Measurements from ENCODE around the gene ADGRA3. TPM values are rescaled to one million over a fixed set of nuclear protein-coding genes. Genes with fewer than 3 reads are reported as not detected.
A peak's percentile ranks its signal among the peaks of the same experiment; 100 is the strongest.

ADGRA3 gene, protein sequence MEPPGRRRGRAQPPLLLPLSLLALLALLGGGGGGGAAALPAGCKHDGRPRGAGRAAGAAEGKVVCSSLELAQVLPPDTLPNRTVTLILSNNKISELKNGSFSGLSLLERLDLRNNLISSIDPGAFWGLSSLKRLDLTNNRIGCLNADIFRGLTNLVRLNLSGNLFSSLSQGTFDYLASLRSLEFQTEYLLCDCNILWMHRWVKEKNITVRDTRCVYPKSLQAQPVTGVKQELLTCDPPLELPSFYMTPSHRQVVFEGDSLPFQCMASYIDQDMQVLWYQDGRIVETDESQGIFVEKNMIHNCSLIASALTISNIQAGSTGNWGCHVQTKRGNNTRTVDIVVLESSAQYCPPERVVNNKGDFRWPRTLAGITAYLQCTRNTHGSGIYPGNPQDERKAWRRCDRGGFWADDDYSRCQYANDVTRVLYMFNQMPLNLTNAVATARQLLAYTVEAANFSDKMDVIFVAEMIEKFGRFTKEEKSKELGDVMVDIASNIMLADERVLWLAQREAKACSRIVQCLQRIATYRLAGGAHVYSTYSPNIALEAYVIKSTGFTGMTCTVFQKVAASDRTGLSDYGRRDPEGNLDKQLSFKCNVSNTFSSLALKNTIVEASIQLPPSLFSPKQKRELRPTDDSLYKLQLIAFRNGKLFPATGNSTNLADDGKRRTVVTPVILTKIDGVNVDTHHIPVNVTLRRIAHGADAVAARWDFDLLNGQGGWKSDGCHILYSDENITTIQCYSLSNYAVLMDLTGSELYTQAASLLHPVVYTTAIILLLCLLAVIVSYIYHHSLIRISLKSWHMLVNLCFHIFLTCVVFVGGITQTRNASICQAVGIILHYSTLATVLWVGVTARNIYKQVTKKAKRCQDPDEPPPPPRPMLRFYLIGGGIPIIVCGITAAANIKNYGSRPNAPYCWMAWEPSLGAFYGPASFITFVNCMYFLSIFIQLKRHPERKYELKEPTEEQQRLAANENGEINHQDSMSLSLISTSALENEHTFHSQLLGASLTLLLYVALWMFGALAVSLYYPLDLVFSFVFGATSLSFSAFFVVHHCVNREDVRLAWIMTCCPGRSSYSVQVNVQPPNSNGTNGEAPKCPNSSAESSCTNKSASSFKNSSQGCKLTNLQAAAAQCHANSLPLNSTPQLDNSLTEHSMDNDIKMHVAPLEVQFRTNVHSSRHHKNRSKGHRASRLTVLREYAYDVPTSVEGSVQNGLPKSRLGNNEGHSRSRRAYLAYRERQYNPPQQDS (N-terminal part only)
- total RNA-seq = 10 to 100 TPM in 1 of 3 donors, 1 to 10 TPM in 2; 5.5 to 15.8 (median 8.2) TPM
- total RNA-seq (2013) = 5.0 TPM

DNA sequence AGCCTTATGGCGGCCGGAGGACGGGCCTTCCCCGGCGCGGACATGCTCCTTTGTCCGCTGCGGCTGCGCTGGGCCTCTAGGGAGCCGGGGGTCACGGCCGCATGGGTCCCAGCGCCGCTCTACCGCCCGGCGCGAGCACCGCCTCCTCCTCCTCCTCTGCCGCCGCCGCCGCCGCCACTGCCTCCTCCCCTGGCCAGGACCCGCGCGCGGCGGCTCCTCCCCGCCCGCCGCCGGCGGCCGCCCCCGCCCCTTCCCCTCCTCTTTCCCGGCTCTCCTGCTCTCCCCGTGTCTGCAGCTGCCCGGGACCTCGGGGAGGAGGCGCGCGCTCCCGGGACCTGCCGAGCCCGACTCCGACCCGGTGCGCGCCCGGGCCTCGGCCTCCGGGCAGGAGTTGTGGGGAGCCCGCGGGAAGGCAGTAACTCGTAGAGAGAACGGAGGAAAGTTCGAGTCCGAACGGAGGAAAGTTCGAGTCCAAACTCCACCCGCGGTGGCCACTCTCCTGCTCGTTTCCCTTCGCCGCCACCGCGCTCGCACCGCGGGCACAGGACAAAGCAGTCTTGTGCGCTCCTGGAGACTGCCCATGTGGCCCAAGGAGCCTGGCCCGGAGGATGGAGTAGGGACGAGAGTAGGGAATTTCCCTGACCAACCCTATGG lies at the start of gene ADGRA3:
Gene ADGRA3 (minus strand): TSS at position 179 of the 654 bp plus-strand sequence. CDS start 282 bp downstream, outside the sequence.
- Histone ChIP-seq H3K4me3 (ENCODE audit: low read length) (peak within 1 kb of the TSS; percentile 48), H3K9me3 (ENCODE audit: control insufficient read depth, insufficient read depth, low read length) (no peaks in the 10 kb centered on the region), H3K4me1 (ENCODE audit: control insufficient read depth, insufficient read depth, low read length) (peaks cover 10% of the 10 kb centered on the region), H3K27me3 (ENCODE audit: control insufficient read depth, insufficient read depth, low read length) (peaks cover 2% of the 10 kb centered on the region), H3K36me3 (ENCODE audit: control insufficient read depth, insufficient read depth, low read length) (no peaks in the 10 kb centered on the region), H3K27ac (ENCODE audit: low read length) (no peak within 1 kb of the TSS)
- peak in 1 of 2 donors; percentile 11 for DNase-seq
- intact Hi-C loops (cut with micrococcal nuclease) = loop anchor here (5.0 kb wide), 1 partner anchor 34 kb away; no protein-coding TSS in a partner anchor
- no peaks in the 10 kb centered on the region for H3K36me3 Mint-ChIP-seq
- peak within 1 kb of the TSS; percentile 99 for H3K4me3 Mint-ChIP-seq
- TF ChIP-seq, protein P1, sequence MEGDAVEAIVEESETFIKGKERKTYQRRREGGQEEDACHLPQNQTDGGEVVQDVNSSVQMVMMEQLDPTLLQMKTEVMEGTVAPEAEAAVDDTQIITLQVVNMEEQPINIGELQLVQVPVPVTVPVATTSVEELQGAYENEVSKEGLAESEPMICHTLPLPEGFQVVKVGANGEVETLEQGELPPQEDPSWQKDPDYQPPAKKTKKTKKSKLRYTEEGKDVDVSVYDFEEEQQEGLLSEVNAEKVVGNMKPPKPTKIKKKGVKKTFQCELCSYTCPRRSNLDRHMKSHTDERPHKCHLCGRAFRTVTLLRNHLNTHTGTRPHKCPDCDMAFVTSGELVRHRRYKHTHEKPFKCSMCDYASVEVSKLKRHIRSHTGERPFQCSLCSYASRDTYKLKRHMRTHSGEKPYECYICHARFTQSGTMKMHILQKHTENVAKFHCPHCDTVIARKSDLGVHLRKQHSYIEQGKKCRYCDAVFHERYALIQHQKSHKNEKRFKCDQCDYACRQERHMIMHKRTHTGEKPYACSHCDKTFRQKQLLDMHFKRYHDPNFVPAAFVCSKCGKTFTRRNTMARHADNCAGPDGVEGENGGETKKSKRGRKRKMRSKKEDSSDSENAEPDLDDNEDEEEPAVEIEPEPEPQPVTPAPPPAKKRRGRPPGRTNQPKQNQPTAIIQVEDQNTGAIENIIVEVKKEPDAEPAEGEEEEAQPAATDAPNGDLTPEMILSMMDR (IDR thresholded peaks at IDR 0.05) = no peak
- H3K9me3 Mint-ChIP-seq = no peaks in the 10 kb centered on the region
- peaks cover 0 to 3% of the 10 kb centered on the region in 2 donors for H3K27me3 Mint-ChIP-seq (ENCODE audit: low read depth in 2 of 2)
- WGBS (ENCODE audit: insufficient coverage) = 4% methylated on average over 74 of the region's 74 CpGs
- peaks cover 24 to 26% of the 10 kb centered on the region in 2 donors for H3K4me1 Mint-ChIP-seq
- peak; percentile 55 to 75 (median 72) for ATAC-seq
- H3K27ac Mint-ChIP-seq = peak within 1 kb of the TSS; percentile 64 to 85

DNA sequence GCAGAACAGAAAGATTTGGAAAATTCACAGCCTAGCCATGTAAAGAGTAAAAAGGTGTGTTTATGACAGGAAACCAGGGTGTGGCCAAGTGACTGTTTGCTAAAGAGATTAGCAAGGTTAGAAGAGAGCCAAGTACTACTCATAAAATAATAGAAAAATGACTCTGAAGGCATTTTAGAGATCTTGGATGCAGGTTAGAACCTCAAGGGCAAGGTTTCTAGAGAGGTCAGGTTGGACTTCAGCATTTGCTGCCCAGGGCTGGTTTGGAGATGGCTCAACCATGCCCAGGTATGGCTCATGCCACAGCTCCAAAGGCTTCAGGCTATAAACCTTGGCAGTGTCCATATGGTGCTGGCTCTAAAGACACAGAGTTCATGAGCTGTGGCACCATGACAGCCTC lies 40.6 kb upstream of the ADGRA3 start:
- H3K36me3 Mint-ChIP-seq = peaks cover 6% of the 10 kb centered on the region
- Histone ChIP-seq H3K36me3 (ENCODE audit: control insufficient read depth, insufficient read depth, low read length) (no peaks in the 10 kb centered on the region), H3K4me3 (ENCODE audit: low read length) (no peak overlapping the region), H3K9me3 (ENCODE audit: control insufficient read depth, insufficient read depth, low read length) (no peaks in the 10 kb centered on the region), H3K4me1 (ENCODE audit: control insufficient read depth, insufficient read depth, low read length) (no peaks in the 10 kb centered on the region), H3K27me3 (ENCODE audit: control insufficient read depth, insufficient read depth, low read length) (no peaks in the 10 kb centered on the region), H3K27ac (ENCODE audit: low read length) (no peak overlapping the region)
- TF ChIP-seq, protein P1 (IDR thresholded peaks at IDR 0.05) = no peak
- intact Hi-C loops (cut with micrococcal nuclease) = no loop called here
- peaks cover 3 to 32% of the 10 kb centered on the region in 2 donors for H3K27me3 Mint-ChIP-seq (ENCODE audit: low read depth in 2 of 2)
- H3K4me1 Mint-ChIP-seq = peaks cover 11 to 14% of the 10 kb centered on the region in 2 donors
- no peak for DNase-seq
- H3K27ac Mint-ChIP-seq = no peak overlapping the region
- H3K4me3 Mint-ChIP-seq = no peak overlapping the region
- H3K9me3 Mint-ChIP-seq = no peaks in the 10 kb centered on the region
- ATAC-seq = no peak

DNA sequence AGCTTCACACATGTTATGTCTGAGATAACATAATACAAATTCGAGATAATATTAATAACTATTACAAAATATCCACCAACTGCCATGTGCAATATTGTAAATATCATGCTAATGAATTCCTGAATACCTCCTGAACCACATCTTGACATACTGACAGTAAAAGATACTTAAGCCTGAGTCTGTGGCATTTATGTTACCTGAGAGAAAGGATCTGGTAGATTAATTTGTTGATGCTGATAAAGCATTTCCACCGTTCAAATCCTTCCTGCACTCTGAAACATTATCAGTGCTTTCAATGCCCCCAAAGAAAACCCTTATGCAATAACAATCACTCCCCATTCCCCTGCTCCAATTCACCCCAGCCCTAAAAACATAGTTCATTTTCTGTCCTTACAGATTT lies 38.8 kb upstream of the ADGRA3 start:
- Mint-ChIP-seq H3K27me3 (ENCODE audit: low read depth in 2 of 2) (peaks cover 3 to 21% of the 10 kb centered on the region in 2 donors), H3K4me3 (no peak overlapping the region), H3K4me1 (peaks cover 13 to 16% of the 10 kb centered on the region in 2 donors), H3K36me3 (peaks cover 6% of the 10 kb centered on the region), H3K27ac (no peak overlapping the region), H3K9me3 (no peaks in the 10 kb centered on the region)
- H3K4me3 ChIP-seq (ENCODE audit: low read length) = no peak overlapping the region
- no peaks in the 10 kb centered on the region for H3K4me1 ChIP-seq (ENCODE audit: control insufficient read depth, insufficient read depth, low read length)
- TF ChIP-seq, protein P1 (IDR thresholded peaks at IDR 0.05) = no peak
- 85% methylated on average over 1 of the region's 2 CpGs for whole genome bisulfite sequencing (ENCODE audit: insufficient coverage)
- H3K9me3 ChIP-seq (ENCODE audit: control insufficient read depth, insufficient read depth, low read length) = no peaks in the 10 kb centered on the region
- H3K27me3 ChIP-seq (ENCODE audit: control insufficient read depth, insufficient read depth, low read length) = no peaks in the 10 kb centered on the region
- intact Hi-C loops (cut with micrococcal nuclease) = no loop called here
- ATAC-seq (no peak), DNase-seq (no peak)
- no peaks in the 10 kb centered on the region for H3K36me3 ChIP-seq (ENCODE audit: control insufficient read depth, insufficient read depth, low read length)
- H3K27ac ChIP-seq (ENCODE audit: low read length) = no peak overlapping the region

All from natural killer cell (primary cell).